ENCODE measurements around the gene HSP90AB1.

Gene HSP90AB1

GRCh38 chr6:44272999-44273566 lies 26.2 kb downstream of the HSP90AB1 start:
- Histone ChIP-seq H3K27ac (replicated peaks) (no peak overlapping the region), H3K4me3 (replicated peaks; ENCODE audit: insufficient read depth, low read length) (no peak overlapping the region), H3K27me3 (ENCODE audit: insufficient read depth, poor library complexity, severe bottlenecking) (peaks cover 65% of the 10 kb centered on the region)
- TF ChIP-seq CTCF (IDR thresholded peaks at IDR 0.05; ENCODE audit: insufficient read depth, low read length) (no peak), POLR2AphosphoS5 (IDR thresholded peaks at IDR 0.05; ENCODE audit: low read depth) (no peak), GABPA (IDR thresholded peaks at IDR 0.05; ENCODE audit: low read depth) (no peak), SPI1 (IDR thresholded peaks at IDR 0.05; ENCODE audit: borderline replicate concordance, low read depth) (no peak)
- TF ChIP-seq, protein P1, sequence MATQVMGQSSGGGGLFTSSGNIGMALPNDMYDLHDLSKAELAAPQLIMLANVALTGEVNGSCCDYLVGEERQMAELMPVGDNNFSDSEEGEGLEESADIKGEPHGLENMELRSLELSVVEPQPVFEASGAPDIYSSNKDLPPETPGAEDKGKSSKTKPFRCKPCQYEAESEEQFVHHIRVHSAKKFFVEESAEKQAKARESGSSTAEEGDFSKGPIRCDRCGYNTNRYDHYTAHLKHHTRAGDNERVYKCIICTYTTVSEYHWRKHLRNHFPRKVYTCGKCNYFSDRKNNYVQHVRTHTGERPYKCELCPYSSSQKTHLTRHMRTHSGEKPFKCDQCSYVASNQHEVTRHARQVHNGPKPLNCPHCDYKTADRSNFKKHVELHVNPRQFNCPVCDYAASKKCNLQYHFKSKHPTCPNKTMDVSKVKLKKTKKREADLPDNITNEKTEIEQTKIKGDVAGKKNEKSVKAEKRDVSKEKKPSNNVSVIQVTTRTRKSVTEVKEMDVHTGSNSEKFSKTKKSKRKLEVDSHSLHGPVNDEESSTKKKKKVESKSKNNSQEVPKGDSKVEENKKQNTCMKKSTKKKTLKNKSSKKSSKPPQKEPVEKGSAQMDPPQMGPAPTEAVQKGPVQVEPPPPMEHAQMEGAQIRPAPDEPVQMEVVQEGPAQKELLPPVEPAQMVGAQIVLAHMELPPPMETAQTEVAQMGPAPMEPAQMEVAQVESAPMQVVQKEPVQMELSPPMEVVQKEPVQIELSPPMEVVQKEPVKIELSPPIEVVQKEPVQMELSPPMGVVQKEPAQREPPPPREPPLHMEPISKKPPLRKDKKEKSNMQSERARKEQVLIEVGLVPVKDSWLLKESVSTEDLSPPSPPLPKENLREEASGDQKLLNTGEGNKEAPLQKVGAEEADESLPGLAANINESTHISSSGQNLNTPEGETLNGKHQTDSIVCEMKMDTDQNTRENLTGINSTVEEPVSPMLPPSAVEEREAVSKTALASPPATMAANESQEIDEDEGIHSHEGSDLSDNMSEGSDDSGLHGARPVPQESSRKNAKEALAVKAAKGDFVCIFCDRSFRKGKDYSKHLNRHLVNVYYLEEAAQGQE (IDR thresholded peaks at IDR 0.05; ENCODE audit: insufficient replicate concordance, low read depth) = no peak
- DNase-seq (ENCODE audit: low read depth in 1 of 2, low spot score in 1 of 2) = no peak

DNA sequence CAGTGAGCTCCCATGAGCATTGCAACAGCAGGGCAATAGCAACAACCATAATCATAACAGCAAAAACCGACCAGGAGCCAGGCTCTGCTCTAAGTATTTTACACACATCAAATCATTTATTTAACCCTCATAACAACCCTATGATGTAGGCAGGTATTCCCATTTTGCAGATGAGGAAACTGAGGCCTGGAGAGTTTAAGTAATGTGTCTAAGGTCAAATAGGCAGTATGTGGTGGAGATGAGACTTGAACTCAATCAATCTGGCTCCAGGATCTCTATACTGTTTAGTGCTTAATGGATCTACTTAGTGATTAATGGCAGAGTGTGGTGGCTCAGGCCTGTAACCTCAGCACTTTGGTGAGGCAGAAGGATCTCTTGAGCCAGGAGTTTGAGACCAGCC lies 26.7 kb downstream of the HSP90AB1 start:
- DNase-seq (ENCODE audit: low read depth in 1 of 2, low spot score in 1 of 2) = no peak
- TF ChIP-seq POLR2AphosphoS5 (IDR thresholded peaks at IDR 0.05; ENCODE audit: low read depth) (no peak), SPI1 (IDR thresholded peaks at IDR 0.05; ENCODE audit: borderline replicate concordance, low read depth) (no peak), GABPA (IDR thresholded peaks at IDR 0.05; ENCODE audit: low read depth) (no peak), CTCF (IDR thresholded peaks at IDR 0.05; ENCODE audit: insufficient read depth, low read length) (no peak)
- TF ChIP-seq, protein P1 (IDR thresholded peaks at IDR 0.05; ENCODE audit: insufficient replicate concordance, low read depth) = no peak
- no peak overlapping the region for H3K27ac ChIP-seq (replicated peaks)
- H3K4me3 ChIP-seq (replicated peaks; ENCODE audit: insufficient read depth, low read length) = no peak overlapping the region
- H3K27me3 ChIP-seq (ENCODE audit: insufficient read depth, poor library complexity, severe bottlenecking) = peaks cover 69% of the 10 kb centered on the region

- H3K4me3 ChIP-seq (replicated peaks; ENCODE audit: insufficient read depth, low read length) = no peak overlapping the region
- H3K27me3 ChIP-seq (ENCODE audit: insufficient read depth, poor library complexity, severe bottlenecking) = peaks cover 66% of the 10 kb centered on the region
- no peak for DNase-seq (ENCODE audit: low read depth in 1 of 2, low spot score in 1 of 2)
- no peak overlapping the region for H3K27ac ChIP-seq (replicated peaks)
- TF ChIP-seq POLR2AphosphoS5 (IDR thresholded peaks at IDR 0.05; ENCODE audit: low read depth) (no peak), GABPA (IDR thresholded peaks at IDR 0.05; ENCODE audit: low read depth) (no peak), CTCF (IDR thresholded peaks at IDR 0.05; ENCODE audit: insufficient read depth, low read length) (no peak)
- TF ChIP-seq, protein P1 (IDR thresholded peaks at IDR 0.05; ENCODE audit: insufficient replicate concordance, low read depth) = no peak
Measured at GRCh38 chr6:44275271-44275748, 28.4 kb downstream of the HSP90AB1 start.
